ENCODE measurements around the gene ITIH2.

The ITIH2 gene

GRCh38 chr10:7752251-7752650, 49.1 kb downstream of the ITIH2 start:
- no peak for DNase-seq
- H3K9me3 ChIP-seq, result no peaks in the 10 kb centered on the region
- no peaks in the 10 kb centered on the region for H3K4me1 ChIP-seq
- H3K4me3 ChIP-seq (ENCODE audit: low read depth, low read length), result no peak overlapping the region
- TF ChIP-seq CTCF (IDR thresholded peaks at IDR 0.05; ENCODE audit: low read depth, low read length), result no peak
- H3K27me3 ChIP-seq, result no peaks in the 10 kb centered on the region
- peaks cover 25% of the 10 kb centered on the region for H3K36me3 ChIP-seq

GRCh38 chr10:7755103-7755502, 52.0 kb downstream of the ITIH2 start:
- TF ChIP-seq CTCF (IDR thresholded peaks at IDR 0.05; ENCODE audit: low read depth, low read length), result no peak
- Histone ChIP-seq H3K4me1 (no peaks in the 10 kb centered on the region), H3K4me3 (ENCODE audit: low read depth, low read length) (no peak overlapping the region), H3K9me3 (no peaks in the 10 kb centered on the region), H3K36me3 (peaks cover 34% of the 10 kb centered on the region), H3K27me3 (no peaks in the 10 kb centered on the region)
- DNase-seq, result no peak

- Histone ChIP-seq H3K27me3 (no peaks in the 10 kb centered on the region), H3K36me3 (peaks cover 36% of the 10 kb centered on the region), H3K4me1 (no peaks in the 10 kb centered on the region), H3K9me3 (no peaks in the 10 kb centered on the region), H3K4me3 (ENCODE audit: low read depth, low read length) (no peak overlapping the region)
- peak; percentile 33 for DNase-seq
- peak; percentile 72 for TF ChIP-seq CTCF (IDR thresholded peaks at IDR 0.05; ENCODE audit: low read depth, low read length)
Measured at GRCh38 chr10:7756360-7756992, 53.4 kb downstream of the ITIH2 start.

GRCh38 chr10:7763929-7764328, 60.8 kb downstream of the ITIH2 start:
- Histone ChIP-seq H3K9me3 (no peaks in the 10 kb centered on the region), H3K4me1 (no peaks in the 10 kb centered on the region), H3K36me3 (peaks cover 35% of the 10 kb centered on the region), H3K4me3 (ENCODE audit: low read depth, low read length) (no peak overlapping the region), H3K27me3 (no peaks in the 10 kb centered on the region)
- DNase-seq, result no peak
- no peak for TF ChIP-seq CTCF (IDR thresholded peaks at IDR 0.05; ENCODE audit: low read depth, low read length)

GRCh38 chr10:7766241-7766640, 63.1 kb downstream of the ITIH2 start:
- Histone ChIP-seq H3K27me3 (no peaks in the 10 kb centered on the region), H3K4me1 (no peaks in the 10 kb centered on the region), H3K9me3 (no peaks in the 10 kb centered on the region), H3K4me3 (ENCODE audit: low read depth, low read length) (no peak overlapping the region), H3K36me3 (peaks cover 37% of the 10 kb centered on the region)
- no peak for DNase-seq
- no peak for TF ChIP-seq CTCF (IDR thresholded peaks at IDR 0.05; ENCODE audit: low read depth, low read length)

- no peak for TF ChIP-seq CTCF (IDR thresholded peaks at IDR 0.05; ENCODE audit: low read depth, low read length)
- no peaks in the 10 kb centered on the region for H3K9me3 ChIP-seq
- no peaks in the 10 kb centered on the region for H3K4me1 ChIP-seq
- H3K36me3 ChIP-seq, result peaks cover 31% of the 10 kb centered on the region
- H3K27me3 ChIP-seq, result no peaks in the 10 kb centered on the region
- H3K4me3 ChIP-seq (ENCODE audit: low read depth, low read length), result no peak overlapping the region
- DNase-seq, result no peak
Measured at GRCh38 chr10:7767209-7767608, 64.1 kb downstream of the ITIH2 start.

Data from BE2C (cell line).